Neuronal stem cell (in vitro differentiated cells): ENCODE results near the gene CAMK2A.

ENCODE experiments used
- DNase-seq: peaks from one replicate; pipeline ENCODE4 v3.0.0-alpha.2; 2013; ENCODE audit warnings: low spot score
- H2AFZ ChIP-seq: one replicate; pipeline ENCODE4 v1.6.1; 2013; ENCODE audit warnings: mild to moderate bottlenecking, low read length, inconsistent platforms
- H2AK5ac ChIP-seq: 2 replicates; pipeline ENCODE4 v1.6.1; 2013; ENCODE audit warnings: low read depth, mild to moderate bottlenecking, inconsistent platforms, low read length, moderate library complexity, mixed read lengths
- H2BK120ac ChIP-seq: 2 replicates; pipeline ENCODE4 v1.6.1; 2013; ENCODE audit warnings: low read depth, mild to moderate bottlenecking, inconsistent platforms, low read length, moderate library complexity, mixed read lengths
- H2BK12ac ChIP-seq: one replicate; pipeline ENCODE4 v1.6.1; 2013; ENCODE audit warnings: low read length, inconsistent platforms
- H2BK15ac ChIP-seq: 2 replicates; pipeline ENCODE4 v1.6.1; 2013; ENCODE audit warnings: mild to moderate bottlenecking, low read length, inconsistent platforms, mixed read lengths
- H2BK5ac ChIP-seq: one replicate; pipeline ENCODE4 v1.6.1; 2013; ENCODE audit warnings: inconsistent platforms, mild to moderate bottlenecking, low read length, moderate library complexity
- H3K14ac ChIP-seq: one replicate; pipeline ENCODE4 v1.6.1; 2013; ENCODE audit warnings: low read length, inconsistent platforms
- H3K18ac ChIP-seq: 2 replicates; pipeline ENCODE4 v1.6.1; 2013; ENCODE audit warnings: low read length, inconsistent platforms
- H3K23ac ChIP-seq: 2 replicates; pipeline ENCODE4 v1.6.1; 2013; ENCODE audit warnings: low read depth, mild to moderate bottlenecking, mixed read lengths, low read length, inconsistent platforms; ENCODE audit not compliant: poor library complexity
- H3K27ac ChIP-seq: replicated peaks from 3 replicates; pipeline ENCODE4 v1.5.1; 2013; ENCODE audit warnings: low read length, inconsistent platforms
- H3K27me3 ChIP-seq, 3 experiments: 2 replicates each; pipeline ENCODE4 v1.6.1; 2013; ENCODE audit warnings: low read length in 3 of 3, mild to moderate bottlenecking in 2 of 3, inconsistent platforms in 1 of 3, low read depth in 1 of 3, mixed read lengths in 1 of 3, moderate library complexity in 1 of 3; ENCODE audit not compliant: control insufficient read depth in 3 of 3, insufficient read depth in 3 of 3
- H3K36me3 ChIP-seq, 2 donors: replicated peaks in 1 of 2; 2 replicates each; pipeline ENCODE4 v1.6.1; 2013; ENCODE audit warnings: low read length in 2 of 2; ENCODE audit not compliant: control insufficient read depth in 2 of 2, insufficient read depth in 2 of 2
- H3K4ac ChIP-seq: 2 replicates; pipeline ENCODE4 v1.6.1; 2013; ENCODE audit warnings: inconsistent platforms, mild to moderate bottlenecking, low read length, moderate library complexity
- H3K4me1 ChIP-seq, 2 donors: 1 replicate in 1 of 2; 2 replicates in 1 of 2; pipeline ENCODE4 v1.6.1; 2013; ENCODE audit warnings: low read length in 2 of 2, low read depth in 1 of 2; ENCODE audit not compliant: control insufficient read depth in 2 of 2, insufficient read depth in 1 of 2
- H3K4me2 ChIP-seq: one replicate; pipeline ENCODE4 v1.6.1; 2013; ENCODE audit warnings: mild to moderate bottlenecking, low read length, inconsistent platforms; ENCODE audit not compliant: insufficient read depth, poor library complexity, severe bottlenecking
- H3K4me3 ChIP-seq, 2 donors: 2 replicates each; pipeline ENCODE4 v1.5.1; 2013; ENCODE audit warnings: low read length in 2 of 2, mild to moderate bottlenecking in 2 of 2, inconsistent platforms in 1 of 2, moderate library complexity in 1 of 2
- H3K79me1 ChIP-seq: one replicate; pipeline ENCODE4 v1.6.1; 2013; ENCODE audit warnings: low read depth, mild to moderate bottlenecking, inconsistent platforms, low read length, moderate library complexity
- H3K9ac ChIP-seq: one replicate; pipeline ENCODE4 v1.6.1; 2013; ENCODE audit warnings: mild to moderate bottlenecking, low read depth, low read length, inconsistent platforms; ENCODE audit not compliant: poor library complexity
- H3K9me3 ChIP-seq, 2 donors: replicated peaks in 1 of 2; 2 replicates each; pipeline versions ENCODE3 to v1.6.1; 2013; ENCODE audit warnings: low read length in 2 of 2, mild to moderate bottlenecking in 2 of 2, inconsistent platforms in 1 of 2, low read depth in 1 of 2, mixed read lengths in 1 of 2, moderate library complexity in 1 of 2; ENCODE audit not compliant: control insufficient read depth in 2 of 2, insufficient read depth in 1 of 2
- H4K8ac ChIP-seq: one replicate; pipeline ENCODE4 v1.6.1; 2013; ENCODE audit warnings: low read depth, mild to moderate bottlenecking, inconsistent platforms, low read length, moderate library complexity
- H4K91ac ChIP-seq: one replicate; pipeline ENCODE4 v1.6.1; 2013; ENCODE audit warnings: low read length, low read depth, mild to moderate bottlenecking, inconsistent platforms; ENCODE audit not compliant: poor library complexity
- WGBS, 2 donors: extraction: QIAGEN DNeasy Blood & Tissue Kit; methylation state at CpG; one replicate each; pipeline ENCODE4 v1.1.7; 2013; ENCODE audit warnings: missing lambda C conversion rate in 2 of 2, mixed read lengths in 1 of 2; ENCODE audit not compliant: insufficient read length in 2 of 2, insufficient replicate concordance in 1 of 2; ENCODE audit errors: extremely low coverage in 2 of 2; 5-methylcytosine and 5-hydroxymethylcytosine counted together

Gene CAMK2A

DNA sequence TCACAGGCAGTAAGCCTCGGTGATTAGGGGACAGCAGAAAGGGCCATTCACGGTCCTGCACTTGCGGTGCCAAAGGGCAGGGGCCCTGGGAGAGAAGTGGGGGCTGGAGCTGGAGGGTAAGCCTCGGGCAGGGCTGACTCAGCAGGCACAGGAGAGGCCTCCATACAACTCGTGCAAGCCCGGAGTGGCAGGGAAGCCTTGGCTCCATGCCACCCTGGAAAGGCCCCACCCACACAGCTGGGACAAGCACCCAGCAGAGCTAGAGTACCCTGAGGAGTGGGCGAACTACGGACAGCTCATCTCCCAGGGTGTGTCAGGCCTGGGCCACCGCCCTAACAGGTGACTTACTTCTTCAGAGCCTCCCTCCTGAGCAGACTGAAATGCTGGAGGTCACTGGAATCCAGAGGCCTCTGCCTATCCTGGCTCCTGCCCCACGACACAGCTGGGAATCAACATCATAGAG, 5.6 kb upstream of the CAMK2A start:
- no peak overlapping the region for H2AFZ ChIP-seq
- no peak overlapping the region for H2BK5ac ChIP-seq
- no peak overlapping the region for H2BK120ac ChIP-seq
- H2BK15ac ChIP-seq = no peak overlapping the region
- no peaks in the 10 kb centered on the region for H3K9me3 ChIP-seq
- H3K23ac ChIP-seq = no peak overlapping the region
- no CpG with 5 or more reads among the region's 10 CpGs for WGBS, 2 donors
- H3K4ac ChIP-seq = no peak overlapping the region
- H3K4me2 ChIP-seq = no peak overlapping the region
- no peak overlapping the region for H2BK12ac ChIP-seq
- no peak for DNase-seq
- H3K27me3 ChIP-seq = no peaks in the 10 kb centered on the region
- H3K14ac ChIP-seq = no peak overlapping the region
- no peaks in the 10 kb centered on the region for H3K79me1 ChIP-seq
- H3K18ac ChIP-seq = no peak overlapping the region
- no peak overlapping the region for H3K27ac ChIP-seq
- no peaks in the 10 kb centered on the region for H3K36me3 ChIP-seq
- H4K91ac ChIP-seq = no peak overlapping the region
- H2AK5ac ChIP-seq = peak overlapping the region; percentile 30
- H3K4me3 ChIP-seq = no peak overlapping the region
- H3K4me1 ChIP-seq = peaks cover 18 to 19% of the 10 kb centered on the region in 2 donors
- no peak overlapping the region for H4K8ac ChIP-seq
- H3K9ac ChIP-seq = no peak overlapping the region

- H2BK15ac ChIP-seq = no peak overlapping the region
- H3K79me1 ChIP-seq = no peaks in the 10 kb centered on the region
- H3K4me3 ChIP-seq = no peak overlapping the region
- no peak overlapping the region for H2BK12ac ChIP-seq
- no peaks in the 10 kb centered on the region for H3K36me3 ChIP-seq
- peak overlapping the region; percentile 87 for H2AK5ac ChIP-seq
- H3K4me2 ChIP-seq = no peak overlapping the region
- H4K8ac ChIP-seq = no peak overlapping the region
- no CpG with 5 or more reads among the region's 10 CpGs for WGBS, 2 donors
- H3K4ac ChIP-seq = no peak overlapping the region
- no peak overlapping the region for H3K23ac ChIP-seq
- H3K27ac ChIP-seq = no peak overlapping the region
- H3K14ac ChIP-seq = no peak overlapping the region
- H3K9me3 ChIP-seq = no peaks in the 10 kb centered on the region
- no peak overlapping the region for H3K9ac ChIP-seq
- no peak overlapping the region for H4K91ac ChIP-seq
- H2BK120ac ChIP-seq = no peak overlapping the region
- no peaks in the 10 kb centered on the region for H3K27me3 ChIP-seq
- H2BK5ac ChIP-seq = no peak overlapping the region
- H3K4me1 ChIP-seq = peaks cover 21 to 24% of the 10 kb centered on the region in 2 donors
- H2AFZ ChIP-seq = no peak overlapping the region
- no peak for DNase-seq
- H3K18ac ChIP-seq = peak overlapping the region; percentile 53
These were observed 5.0 kb upstream of the CAMK2A start for GRCh38 chr5:150294551-150295071.

GRCh38 chr5:150293091-150293941, 3.7 kb upstream of the CAMK2A start:
- no peaks in the 10 kb centered on the region for H3K36me3 ChIP-seq
- peak overlapping the region; percentile 89 for H2AK5ac ChIP-seq
- no peak for DNase-seq
- peak overlapping the region; percentile 23 for H4K8ac ChIP-seq
- H3K79me1 ChIP-seq = no peaks in the 10 kb centered on the region
- H2AFZ ChIP-seq = peak overlapping the region; percentile 50
- H3K9ac ChIP-seq = peak overlapping the region; percentile 73
- no CpG with 5 or more reads among the region's 19 CpGs for WGBS, 2 donors
- peak overlapping the region; percentile 35 for H4K91ac ChIP-seq
- peak overlapping the region; percentile 76 for H3K4ac ChIP-seq
- H3K4me3 ChIP-seq = no peak overlapping the region
- no peak overlapping the region for H3K27ac ChIP-seq
- no peaks in the 10 kb centered on the region for H3K27me3 ChIP-seq
- H2BK15ac ChIP-seq = peak overlapping the region; percentile 94
- no peak overlapping the region for H3K14ac ChIP-seq
- peaks cover 21 to 37% of the 10 kb centered on the region in 2 donors for H3K4me1 ChIP-seq
- peak overlapping the region; percentile 57 for H2BK5ac ChIP-seq
- peak overlapping the region; percentile 97 for H2BK12ac ChIP-seq
- no peak overlapping the region for H2BK120ac ChIP-seq
- peak overlapping the region; percentile 93 for H3K18ac ChIP-seq
- H3K23ac ChIP-seq = peak overlapping the region; percentile 65
- no peaks in the 10 kb centered on the region for H3K9me3 ChIP-seq
- H3K4me2 ChIP-seq = no peak overlapping the region
